KBM-7 (cell line): ENCODE data around the gene BTBD9.

Experiments
- DNase-seq: peaks from one replicate; pipeline ENCODE4 v3.0.0-alpha.2; 2015
- in situ Hi-C: fragments of 300-500 bp; cut with MboI; formaldehyde crosslinking; loops from 2 replicates; pipeline ENCODE4 v1.14.3; 2020; ENCODE audit warnings: low sequenced_read_pairs, low pct_unique_long_range_greater_than_20kb, mixed read lengths

The BTBD9 gene

GRCh38 chr6:38185752-38186151, 454.0 kb downstream of the BTBD9 start:
- in situ Hi-C loops: no loop called here
- DNase-seq: no peak

- in situ Hi-C loops: no loop called here
- no peak for DNase-seq
Measured at GRCh38 chr6:38185244-38185643, 454.5 kb downstream of the BTBD9 start.

GRCh38 chr6:38184585-38185080, 455.1 kb downstream of the BTBD9 start:
- in situ Hi-C loops: no loop called here
- no peak for DNase-seq

- in situ Hi-C loops: no loop called here
- DNase-seq: no peak
Measured at GRCh38 chr6:38183856-38184584, 455.7 kb downstream of the BTBD9 start.

- in situ Hi-C loops: no loop called here
- no peak for DNase-seq
Measured at GRCh38 chr6:38182426-38182825, 457.3 kb downstream of the BTBD9 start.

- in situ Hi-C loops: no loop called here
- DNase-seq: no peak
Measured at GRCh38 chr6:38180586-38180985, 459.1 kb downstream of the BTBD9 start.

GRCh38 chr6:38179794-38180430, 459.8 kb downstream of the BTBD9 start:
- no peak for DNase-seq
- in situ Hi-C loops: no loop called here

GRCh38 chr6:38179300-38179699, 460.4 kb downstream of the BTBD9 start:
- no peak for DNase-seq

GRCh38 chr6:38178584-38178886, 461.2 kb downstream of the BTBD9 start:
- in situ Hi-C loops: no loop called here
- no peak for DNase-seq

More at GRCh38 chr6:38179300-38179699, 460.4 kb downstream of the BTBD9 start:
- in situ Hi-C loops: no loop called here

GRCh38 chr6:38177882-38178583, 461.7 kb downstream of the BTBD9 start:
- in situ Hi-C loops: no loop called here
- DNase-seq: no peak

GRCh38 chr6:38176797-38177751, 462.7 kb downstream of the BTBD9 start:
- in situ Hi-C loops: no loop called here
- no peak for DNase-seq

GRCh38 chr6:38175786-38176185, 463.9 kb downstream of the BTBD9 start:
- in situ Hi-C loops: no loop called here
- no peak for DNase-seq

GRCh38 chr6:38174806-38175495, 464.8 kb downstream of the BTBD9 start:
- in situ Hi-C loops: no loop called here
- no peak for DNase-seq

- in situ Hi-C loops: no loop called here
- no peak for DNase-seq
Measured at GRCh38 chr6:38174315-38174714, 465.4 kb downstream of the BTBD9 start.

- no peak for DNase-seq
- in situ Hi-C loops: no loop called here
Measured at GRCh38 chr6:38173909-38174308, 465.8 kb downstream of the BTBD9 start.

- in situ Hi-C loops: no loop called here
- no peak for DNase-seq
Measured at GRCh38 chr6:38172739-38173410, 466.9 kb downstream of the BTBD9 start.

- in situ Hi-C loops: no loop called here
- no peak for DNase-seq
Measured at GRCh38 chr6:38171997-38172738, 467.6 kb downstream of the BTBD9 start.
